B cell (primary cell): ENCODE results near the gene CFD.

Experiments
- EZH2 ChIP-seq: IDR thresholded peaks from 2 replicates; pipeline ENCODE4 v1.6.1; 2012; ENCODE audit warnings: borderline replicate concordance, low read depth, mild to moderate bottlenecking, moderate library complexity, low read length; ENCODE audit not compliant: insufficient read depth, poor library complexity, severe bottlenecking
- TF ChIP-seq, protein P1 (sequence below): fragments of 200-600 bp; IDR thresholded peaks from one replicate; pipeline ENCODE4 v1.8.0; 2022; ENCODE audit warnings: antibody characterized with exemption, mild to moderate bottlenecking

DNA sequence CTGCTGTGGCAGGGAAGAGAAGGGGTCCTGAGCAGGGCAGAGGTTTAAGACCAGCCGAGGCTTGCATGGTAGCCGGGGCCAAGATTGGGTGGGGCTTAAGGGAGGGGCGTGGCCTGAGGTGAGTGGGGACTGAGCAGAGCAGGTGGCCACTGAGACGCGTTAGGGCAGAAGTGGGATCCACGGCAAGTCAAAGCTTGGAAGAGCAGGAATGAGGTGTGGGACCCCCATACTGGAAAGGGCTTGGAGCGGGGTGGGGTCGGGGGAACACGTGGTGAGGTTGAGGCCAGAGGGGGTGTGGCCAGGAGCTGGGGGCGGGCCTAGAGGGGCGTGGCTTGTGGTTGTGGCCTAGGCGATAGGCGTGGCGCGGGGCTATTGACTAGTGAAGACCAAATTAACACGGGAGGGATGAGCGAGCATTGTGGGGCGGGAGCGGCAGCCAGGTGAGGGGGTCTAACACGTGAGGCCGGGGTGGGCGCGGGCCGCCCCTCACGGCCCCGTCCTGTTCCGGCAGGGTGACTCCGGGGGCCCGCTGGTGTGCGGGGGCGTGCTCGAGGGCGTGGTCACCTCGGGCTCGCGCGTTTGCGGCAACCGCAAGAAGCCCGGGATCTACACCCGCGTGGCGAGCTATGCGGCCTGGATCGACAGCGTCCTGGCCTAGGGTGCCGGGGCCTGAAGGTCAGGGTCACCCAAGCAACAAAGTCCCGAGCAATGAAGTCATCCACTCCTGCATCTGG is 3.3 kb downstream of the CFD start:
- TF ChIP-seq, protein P1, sequence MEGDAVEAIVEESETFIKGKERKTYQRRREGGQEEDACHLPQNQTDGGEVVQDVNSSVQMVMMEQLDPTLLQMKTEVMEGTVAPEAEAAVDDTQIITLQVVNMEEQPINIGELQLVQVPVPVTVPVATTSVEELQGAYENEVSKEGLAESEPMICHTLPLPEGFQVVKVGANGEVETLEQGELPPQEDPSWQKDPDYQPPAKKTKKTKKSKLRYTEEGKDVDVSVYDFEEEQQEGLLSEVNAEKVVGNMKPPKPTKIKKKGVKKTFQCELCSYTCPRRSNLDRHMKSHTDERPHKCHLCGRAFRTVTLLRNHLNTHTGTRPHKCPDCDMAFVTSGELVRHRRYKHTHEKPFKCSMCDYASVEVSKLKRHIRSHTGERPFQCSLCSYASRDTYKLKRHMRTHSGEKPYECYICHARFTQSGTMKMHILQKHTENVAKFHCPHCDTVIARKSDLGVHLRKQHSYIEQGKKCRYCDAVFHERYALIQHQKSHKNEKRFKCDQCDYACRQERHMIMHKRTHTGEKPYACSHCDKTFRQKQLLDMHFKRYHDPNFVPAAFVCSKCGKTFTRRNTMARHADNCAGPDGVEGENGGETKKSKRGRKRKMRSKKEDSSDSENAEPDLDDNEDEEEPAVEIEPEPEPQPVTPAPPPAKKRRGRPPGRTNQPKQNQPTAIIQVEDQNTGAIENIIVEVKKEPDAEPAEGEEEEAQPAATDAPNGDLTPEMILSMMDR: no peak
- no peak for TF ChIP-seq EZH2
